GM10266 (cell line): ENCODE data around the gene GSTM5.

ENCODE experiments used
- DNase-seq: peaks from one replicate; pipeline ENCODE4 v3.0.0; 2012; ENCODE audit errors: extremely low spot score
- TF ChIP-seq, protein P1 (sequence below): IDR thresholded peaks from 2 replicates; pipeline ENCODE4 v1.5.1; 2012; ENCODE audit warnings: mild to moderate bottlenecking, low read depth; ENCODE audit not compliant: control insufficient read depth, insufficient read depth; ENCODE audit errors: missing control alignments

The GSTM5 gene

DNA sequence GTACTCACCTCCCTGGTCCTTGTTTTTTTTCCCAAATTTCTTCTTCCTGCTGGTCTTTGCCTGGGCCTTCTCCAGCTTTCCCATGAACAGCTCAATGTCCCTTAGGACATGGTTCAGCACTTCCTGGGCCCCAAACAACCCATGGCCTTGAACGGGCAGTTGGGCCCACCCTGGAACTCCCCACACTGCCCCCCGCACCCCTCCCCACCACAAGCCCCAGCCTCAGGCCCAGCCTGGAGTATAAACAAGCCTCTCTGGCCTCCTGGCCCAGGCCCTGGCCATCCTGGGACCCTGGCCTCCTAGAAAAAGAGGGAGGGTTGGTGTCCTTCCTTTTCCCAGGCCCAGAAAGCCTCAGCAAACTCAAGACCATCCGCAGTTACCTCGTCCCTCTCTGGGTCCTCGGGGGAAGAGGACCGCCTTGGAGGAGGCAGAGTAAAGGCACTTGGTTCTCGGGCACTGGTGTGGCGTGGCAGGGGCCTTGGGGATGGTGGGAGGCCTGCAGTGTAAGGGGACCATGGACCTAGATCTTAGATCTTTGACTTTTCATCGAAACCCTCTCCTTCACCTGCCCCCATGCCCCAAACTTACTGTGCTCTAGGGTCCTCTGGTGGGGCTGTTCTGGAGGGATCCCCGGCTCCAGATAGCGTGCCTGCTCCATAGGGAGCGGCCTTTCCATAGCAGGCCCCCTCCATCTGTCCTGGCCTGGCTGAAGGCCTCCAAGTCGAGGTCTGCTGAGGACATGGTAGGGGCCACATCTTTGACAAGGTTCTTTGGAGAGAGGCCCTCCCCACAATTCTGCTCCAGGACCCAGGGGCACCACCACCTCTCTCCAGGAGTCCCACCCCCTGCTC, 46.1 kb downstream of the GSTM5 start:
- DNase-seq, result no peak

GRCh38 chr1:109759513-109760334, 47.7 kb downstream of the GSTM5 start:
- TF ChIP-seq, protein P1, sequence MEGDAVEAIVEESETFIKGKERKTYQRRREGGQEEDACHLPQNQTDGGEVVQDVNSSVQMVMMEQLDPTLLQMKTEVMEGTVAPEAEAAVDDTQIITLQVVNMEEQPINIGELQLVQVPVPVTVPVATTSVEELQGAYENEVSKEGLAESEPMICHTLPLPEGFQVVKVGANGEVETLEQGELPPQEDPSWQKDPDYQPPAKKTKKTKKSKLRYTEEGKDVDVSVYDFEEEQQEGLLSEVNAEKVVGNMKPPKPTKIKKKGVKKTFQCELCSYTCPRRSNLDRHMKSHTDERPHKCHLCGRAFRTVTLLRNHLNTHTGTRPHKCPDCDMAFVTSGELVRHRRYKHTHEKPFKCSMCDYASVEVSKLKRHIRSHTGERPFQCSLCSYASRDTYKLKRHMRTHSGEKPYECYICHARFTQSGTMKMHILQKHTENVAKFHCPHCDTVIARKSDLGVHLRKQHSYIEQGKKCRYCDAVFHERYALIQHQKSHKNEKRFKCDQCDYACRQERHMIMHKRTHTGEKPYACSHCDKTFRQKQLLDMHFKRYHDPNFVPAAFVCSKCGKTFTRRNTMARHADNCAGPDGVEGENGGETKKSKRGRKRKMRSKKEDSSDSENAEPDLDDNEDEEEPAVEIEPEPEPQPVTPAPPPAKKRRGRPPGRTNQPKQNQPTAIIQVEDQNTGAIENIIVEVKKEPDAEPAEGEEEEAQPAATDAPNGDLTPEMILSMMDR, result no peak
- DNase-seq, result no peak

More for the DNA sequence above, 46.1 kb downstream of the GSTM5 start:
- TF ChIP-seq, protein P1, result no peak

DNA sequence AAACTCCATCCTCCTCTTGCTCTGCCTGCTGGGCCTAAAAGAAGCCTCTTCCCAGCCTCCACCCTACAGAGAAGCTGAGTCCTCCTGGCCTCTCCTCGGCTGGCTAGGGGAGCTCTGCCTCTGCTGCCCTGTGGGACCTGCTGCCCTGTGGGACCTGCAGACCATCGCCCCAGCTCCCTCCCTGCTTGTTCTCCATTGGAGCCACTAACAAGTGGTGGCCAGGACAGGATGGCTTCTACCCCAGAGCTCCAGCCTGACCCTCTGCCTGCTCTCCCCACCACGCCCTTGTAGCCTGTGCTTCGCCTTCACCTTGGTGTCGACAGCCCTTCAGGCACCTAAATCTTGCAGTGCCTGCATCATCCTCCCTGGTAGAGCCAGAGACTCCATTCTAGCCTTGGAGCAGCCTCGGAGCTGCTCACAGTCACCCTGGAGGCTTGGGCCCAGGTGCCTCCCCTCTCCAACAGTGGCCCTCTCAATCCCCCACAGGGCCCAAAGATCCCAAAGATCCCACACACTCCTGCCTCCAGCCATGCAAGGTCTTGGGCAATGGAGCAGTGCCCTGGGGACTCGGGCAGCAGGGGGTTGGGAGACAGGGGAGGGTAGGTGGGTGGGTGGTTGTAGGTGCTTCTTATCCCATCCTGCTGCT, 48.7 kb downstream of the GSTM5 start:
- TF ChIP-seq, protein P1, result no peak
- no peak for DNase-seq

DNA sequence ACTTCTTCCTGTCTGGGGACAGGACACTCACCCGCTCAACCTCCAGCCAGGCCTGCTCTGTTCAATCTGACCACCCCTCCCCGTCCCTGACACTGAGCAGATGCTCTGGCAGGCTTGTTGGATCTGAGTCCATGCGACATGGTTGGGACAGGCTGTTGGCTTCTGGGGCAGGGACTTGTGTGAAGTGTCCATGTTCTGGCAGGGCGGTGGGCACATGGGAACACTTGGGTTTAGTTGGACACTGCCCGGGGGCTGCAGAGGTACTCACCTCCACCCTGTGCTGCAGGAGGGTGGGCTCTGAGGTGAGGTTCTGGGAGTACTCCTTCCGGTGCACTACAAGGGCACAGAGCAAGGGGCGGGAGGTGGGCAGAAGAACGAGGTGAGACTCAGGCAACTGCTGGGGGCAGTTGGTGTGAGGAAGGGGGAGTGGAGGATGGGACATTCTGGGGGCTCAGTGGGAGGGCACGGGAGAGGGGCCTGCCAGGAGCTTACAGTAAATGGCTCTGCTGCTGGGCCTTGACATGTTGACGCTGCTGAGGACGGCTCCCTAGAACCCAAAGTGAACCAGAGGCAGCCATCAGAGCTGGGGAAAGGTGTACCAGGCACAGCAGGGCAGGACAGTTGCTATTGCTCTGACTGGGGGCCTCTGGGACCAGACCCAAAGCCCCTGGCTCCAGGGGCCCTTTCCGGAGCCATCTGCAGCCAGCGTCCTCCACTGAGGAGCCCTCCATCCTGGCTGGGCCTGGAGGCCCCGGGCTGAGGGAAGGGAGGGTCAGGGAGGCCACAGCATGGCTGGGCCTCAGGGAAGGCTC, 49.4 kb downstream of the GSTM5 start:
- no peak for DNase-seq
- TF ChIP-seq, protein P1, result no peak

DNA sequence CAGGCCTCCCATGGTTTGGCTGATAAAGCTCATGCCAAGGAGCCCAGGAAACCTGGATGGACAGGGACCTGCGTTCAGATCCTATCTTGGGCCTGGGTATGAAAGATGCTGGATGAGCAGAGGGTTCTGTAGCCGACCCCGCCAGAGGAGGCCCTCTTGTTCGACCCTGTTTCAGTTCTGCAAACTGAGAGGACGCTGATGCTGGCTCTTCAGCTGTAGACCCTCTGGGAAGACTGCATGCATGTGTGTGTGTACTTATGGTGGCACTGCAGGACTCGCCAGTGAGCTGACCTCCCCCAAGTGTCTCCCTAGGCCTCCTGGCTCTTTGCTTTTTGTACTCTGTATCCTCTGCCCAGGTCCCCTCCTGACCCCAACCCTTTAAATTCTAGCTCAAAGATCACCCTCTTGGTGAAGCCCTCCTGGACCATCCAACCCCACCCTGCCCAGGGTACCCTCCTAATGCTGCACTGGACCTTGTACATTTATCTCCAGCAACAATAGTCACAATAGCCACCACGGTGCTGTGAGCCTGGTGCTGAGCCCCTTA, 50.1 kb downstream of the GSTM5 start:
- TF ChIP-seq, protein P1, result no peak
- no peak for DNase-seq

DNA sequence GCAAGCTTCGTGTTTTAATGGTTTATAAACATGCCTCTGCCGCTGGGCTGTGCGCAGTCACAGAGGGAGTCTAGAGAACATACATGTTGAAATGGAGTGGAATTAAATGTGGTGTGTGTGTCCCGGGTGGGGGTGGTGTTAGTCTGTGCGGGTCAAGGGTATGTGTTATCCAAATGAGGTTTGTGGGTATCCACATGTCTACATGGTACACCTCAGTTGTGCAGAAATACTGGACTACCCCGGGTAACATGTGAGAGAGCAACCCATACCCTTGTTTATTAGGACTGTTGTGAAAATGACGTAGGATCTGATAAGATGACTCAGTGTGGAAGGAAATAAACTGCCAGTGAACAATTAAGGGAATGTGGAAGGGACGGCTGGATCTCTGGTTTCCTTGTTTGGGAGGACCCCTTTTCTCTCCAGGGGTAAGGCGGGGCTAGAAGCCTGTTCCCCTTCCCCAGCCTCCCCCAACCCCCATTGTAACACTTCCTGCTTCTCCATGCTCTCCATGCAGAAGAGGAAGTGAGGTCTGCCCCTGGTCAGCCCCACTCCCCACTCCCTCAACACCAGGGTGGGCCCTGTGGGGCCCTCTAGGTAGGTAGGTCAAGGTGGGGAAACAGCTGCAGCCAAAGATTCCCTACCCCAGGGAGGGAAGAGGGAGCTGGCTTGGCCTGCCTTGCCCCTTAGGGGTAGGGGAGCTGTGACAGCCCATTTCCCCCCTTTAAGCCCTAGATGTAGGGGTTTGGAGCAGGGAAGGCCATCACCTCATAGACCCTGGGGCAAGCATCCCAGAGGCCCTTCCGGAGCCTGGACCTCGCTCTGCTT, 51.0 kb downstream of the GSTM5 start:
- TF ChIP-seq, protein P1, result no peak
- no peak for DNase-seq
